ENCODE data around the gene SEPTIN14.
"Not testable (repeated sequence)": the region's sequence is repeated elsewhere in the genome, so short reads cannot be mapped to it uniquely, and the experiment has no call there.

DNA sequence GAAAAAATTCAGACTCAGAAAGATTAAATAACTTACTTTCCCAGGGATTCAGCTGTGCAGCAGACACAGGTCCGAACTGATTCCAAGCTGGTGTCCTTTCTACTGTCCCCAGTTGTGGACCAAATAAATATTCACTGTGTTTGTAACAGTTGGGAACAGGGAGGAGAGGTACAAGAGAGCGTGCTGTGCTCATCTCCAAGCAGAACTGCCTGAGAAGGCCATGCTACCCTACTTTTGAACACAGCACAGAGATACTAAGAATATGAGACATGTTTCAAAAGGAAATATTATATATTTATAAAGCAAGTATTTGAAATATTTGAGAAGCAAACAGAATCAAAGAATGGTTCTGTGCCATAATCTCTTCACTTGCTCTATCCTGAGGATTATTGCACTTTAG, at the start of gene SEPTIN14:
- TF ChIP-seq EZH2phosphoT487 (IDR thresholded peaks at IDR 0.05; ENCODE audit: borderline replicate concordance); ZFX (IDR thresholded peaks at IDR 0.05); YY1 (IDR thresholded peaks at IDR 0.05; ENCODE audit: extremely low read depth, insufficient replicate concordance, low read depth, low read length): not testable (repeated sequence)
- TF ChIP-seq, protein P1, sequence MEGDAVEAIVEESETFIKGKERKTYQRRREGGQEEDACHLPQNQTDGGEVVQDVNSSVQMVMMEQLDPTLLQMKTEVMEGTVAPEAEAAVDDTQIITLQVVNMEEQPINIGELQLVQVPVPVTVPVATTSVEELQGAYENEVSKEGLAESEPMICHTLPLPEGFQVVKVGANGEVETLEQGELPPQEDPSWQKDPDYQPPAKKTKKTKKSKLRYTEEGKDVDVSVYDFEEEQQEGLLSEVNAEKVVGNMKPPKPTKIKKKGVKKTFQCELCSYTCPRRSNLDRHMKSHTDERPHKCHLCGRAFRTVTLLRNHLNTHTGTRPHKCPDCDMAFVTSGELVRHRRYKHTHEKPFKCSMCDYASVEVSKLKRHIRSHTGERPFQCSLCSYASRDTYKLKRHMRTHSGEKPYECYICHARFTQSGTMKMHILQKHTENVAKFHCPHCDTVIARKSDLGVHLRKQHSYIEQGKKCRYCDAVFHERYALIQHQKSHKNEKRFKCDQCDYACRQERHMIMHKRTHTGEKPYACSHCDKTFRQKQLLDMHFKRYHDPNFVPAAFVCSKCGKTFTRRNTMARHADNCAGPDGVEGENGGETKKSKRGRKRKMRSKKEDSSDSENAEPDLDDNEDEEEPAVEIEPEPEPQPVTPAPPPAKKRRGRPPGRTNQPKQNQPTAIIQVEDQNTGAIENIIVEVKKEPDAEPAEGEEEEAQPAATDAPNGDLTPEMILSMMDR (IDR thresholded peaks at IDR 0.05 in 2 of 3, conservative IDR thresholded peaks at IDR 0.05 in 1 of 3; ENCODE audit: borderline replicate concordance in 1 of 3, insufficient read depth in 1 of 3, low read depth in 2 of 3, low read length in 2 of 3): not testable (repeated sequence)
